ENCODE results near the gene KRT86.
"Not testable (repeated sequence)": the region's sequence is repeated elsewhere in the genome, so short reads cannot be mapped to it uniquely, and the experiment has no call there.

KRT86 gene

DNA sequence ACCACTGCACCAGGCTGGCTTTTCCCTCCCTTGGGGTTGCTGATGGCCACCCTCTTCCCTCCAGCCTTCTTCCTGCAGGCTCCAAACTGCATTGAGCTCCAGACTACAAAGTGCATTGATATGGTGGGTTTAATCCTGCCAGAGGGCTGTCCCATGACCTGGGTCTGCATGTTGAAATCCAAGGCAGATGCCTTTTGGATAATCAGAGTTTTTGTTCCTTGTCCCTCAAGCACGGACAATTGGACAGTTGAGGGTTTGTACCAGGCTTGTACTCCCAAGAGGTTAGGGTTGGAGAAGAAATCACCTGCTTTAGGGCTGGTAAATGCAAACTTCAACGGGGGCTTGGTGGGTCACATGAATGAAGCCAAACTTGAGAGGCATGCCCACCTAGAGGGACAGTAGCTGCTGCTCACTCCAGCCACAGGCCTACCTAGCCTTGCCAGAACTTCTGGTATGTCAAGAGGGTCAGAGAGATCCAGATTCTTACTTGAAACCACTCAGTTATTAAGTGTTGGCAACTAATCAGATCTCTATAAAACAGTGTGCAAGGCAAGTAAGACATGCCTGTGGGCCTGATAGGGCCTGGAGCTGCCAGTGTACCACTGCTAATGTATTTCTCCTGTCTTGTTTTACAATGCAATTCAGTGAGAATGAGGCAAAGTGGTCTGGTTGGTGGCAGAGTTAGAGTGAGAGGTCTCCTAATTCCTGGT, 68.5 kb downstream of the KRT86 start:
- no peak for DNase-seq

DNA sequence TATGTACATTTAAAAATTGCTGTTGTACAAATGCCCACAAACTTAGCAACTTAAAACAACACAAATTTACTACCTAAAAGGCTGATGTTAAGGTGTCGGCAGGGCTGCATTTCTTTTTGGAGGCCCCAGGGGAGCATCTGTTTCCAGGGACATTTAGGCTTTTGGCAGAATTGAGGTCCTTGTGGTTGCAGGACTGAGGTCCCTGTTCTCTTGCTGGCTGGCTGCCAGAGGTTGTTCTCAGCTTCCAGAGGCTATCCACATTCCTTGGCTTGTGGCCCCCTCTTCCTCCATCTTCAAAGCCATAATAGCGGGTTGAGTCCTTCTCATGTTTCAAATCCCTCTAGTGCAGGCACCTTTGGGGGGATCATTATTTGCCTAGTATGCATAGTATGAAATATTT, 69.1 kb downstream of the KRT86 start:
- DNase-seq: no peak

- DNase-seq: no peak
These were observed 69.7 kb downstream of the KRT86 start for GRCh38 chr12:52344111-52344510.

DNA sequence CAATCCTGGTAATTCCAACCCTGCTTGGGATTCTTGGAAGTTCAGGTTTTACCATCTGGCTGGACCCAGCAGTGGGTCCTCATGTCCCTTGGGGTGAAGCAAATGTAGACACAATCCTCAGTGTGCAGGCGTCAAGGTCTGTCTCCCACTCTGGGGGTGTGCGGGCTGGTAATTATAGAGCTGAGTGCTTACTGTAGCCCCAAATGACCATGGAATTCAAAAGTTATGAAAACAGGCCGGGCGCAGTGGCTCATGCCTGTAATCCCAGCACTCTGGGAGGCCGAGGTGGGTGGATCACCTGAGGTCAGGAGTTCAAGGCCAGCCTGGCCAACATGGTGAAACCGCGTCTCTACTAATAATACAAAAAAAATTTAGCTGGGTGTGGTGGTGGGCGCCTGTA, 70.6 kb downstream of the KRT86 start:
- not testable (repeated sequence) for DNase-seq

DNA sequence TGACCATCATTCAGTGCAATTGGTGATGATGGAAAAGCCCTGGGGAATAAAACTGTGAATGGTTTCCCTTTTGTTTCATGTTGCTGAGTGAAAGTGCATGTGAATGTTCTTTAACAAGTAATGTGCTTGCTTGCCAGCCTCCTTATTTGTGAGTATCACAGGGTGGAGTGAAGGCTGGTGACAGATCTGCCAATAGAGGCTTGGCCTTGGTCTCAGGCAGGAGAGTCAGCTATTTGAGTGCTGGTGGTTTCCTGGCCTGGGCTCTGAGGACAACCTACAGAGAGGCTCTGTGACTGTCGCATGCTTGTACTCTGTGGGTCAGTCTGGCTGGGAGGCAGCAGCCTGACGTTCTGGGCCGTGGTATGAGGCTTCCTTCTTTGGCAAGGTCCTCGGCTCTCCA, 72.1 kb downstream of the KRT86 start:
- DNase-seq: no peak

DNA sequence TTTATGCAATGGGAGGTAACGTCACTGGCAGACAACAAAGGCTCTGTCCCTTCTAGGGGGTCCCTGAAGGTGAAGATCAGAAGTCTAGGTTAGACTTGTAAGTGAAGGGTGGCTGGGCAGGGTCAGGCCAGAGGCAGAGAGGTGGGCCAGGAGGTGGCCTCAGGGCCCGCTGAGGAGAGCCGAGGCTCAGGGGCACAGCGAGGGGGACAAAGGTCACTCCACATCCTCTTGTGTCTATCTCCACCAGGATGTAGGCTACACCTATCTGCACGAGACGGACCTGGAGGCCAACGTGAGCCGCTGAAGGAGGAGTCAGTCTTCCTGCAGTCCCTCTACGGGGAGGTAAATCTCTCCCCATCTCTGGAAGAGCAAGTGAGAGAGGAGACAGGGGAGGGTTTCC, 72.6 kb downstream of the KRT86 start:
- no peak for DNase-seq

- DNase-seq: no peak
These were observed 73.4 kb downstream of the KRT86 start for GRCh38 chr12:52347551-52348510.

DNA sequence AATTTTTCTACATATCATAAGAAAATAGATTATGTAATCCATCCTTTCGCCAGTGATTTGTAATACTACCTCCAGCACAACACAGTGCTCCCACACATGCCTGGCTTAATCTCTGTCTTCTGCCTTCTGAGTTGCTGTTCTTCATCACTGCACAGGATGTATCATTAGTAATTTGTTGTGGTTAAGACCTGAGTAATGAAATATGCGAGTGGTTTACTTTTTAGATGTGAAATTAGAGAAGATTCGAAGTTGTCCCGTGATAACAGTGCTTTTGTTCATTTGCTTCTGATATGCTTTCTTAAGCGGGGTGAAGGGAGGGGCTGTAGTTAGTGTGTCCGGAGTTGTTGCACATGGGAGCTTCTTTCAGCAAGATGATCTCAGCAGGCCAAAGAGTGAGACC, 74.8 kb downstream of the KRT86 start:
- no peak for DNase-seq

DNA sequence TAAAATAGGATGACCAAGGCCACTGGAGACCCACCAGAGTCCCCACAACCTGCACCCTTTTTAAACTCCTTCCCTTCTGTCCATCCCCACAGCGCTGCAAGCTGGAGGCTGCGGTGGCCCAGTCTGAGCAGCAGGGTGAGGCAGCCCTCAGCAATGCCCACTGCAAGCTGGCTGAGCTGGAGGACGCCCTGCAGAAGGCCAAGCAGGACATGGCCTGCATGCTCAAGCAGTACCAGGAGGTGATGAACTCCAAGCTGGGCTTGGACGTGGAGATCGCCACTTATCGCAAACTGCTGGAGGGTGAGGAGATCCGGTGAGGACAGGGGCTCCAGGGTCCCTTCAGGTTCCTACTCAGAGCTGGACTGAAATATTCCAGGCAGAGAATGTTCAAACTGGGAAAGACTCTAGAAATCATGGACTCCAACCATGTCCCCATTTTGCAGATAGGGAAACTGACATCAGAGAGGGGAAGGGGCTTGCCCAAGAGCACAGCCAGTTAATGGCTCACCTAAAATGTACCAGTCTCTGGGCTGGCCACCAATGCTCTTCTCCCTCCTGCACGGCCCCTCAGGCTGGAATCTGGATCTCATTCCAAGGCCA, 75.7 kb downstream of the KRT86 start:
- no peak for DNase-seq

GRCh38 chr12:52350786-52351185, 76.3 kb downstream of the KRT86 start:
- no peak for DNase-seq

DNA sequence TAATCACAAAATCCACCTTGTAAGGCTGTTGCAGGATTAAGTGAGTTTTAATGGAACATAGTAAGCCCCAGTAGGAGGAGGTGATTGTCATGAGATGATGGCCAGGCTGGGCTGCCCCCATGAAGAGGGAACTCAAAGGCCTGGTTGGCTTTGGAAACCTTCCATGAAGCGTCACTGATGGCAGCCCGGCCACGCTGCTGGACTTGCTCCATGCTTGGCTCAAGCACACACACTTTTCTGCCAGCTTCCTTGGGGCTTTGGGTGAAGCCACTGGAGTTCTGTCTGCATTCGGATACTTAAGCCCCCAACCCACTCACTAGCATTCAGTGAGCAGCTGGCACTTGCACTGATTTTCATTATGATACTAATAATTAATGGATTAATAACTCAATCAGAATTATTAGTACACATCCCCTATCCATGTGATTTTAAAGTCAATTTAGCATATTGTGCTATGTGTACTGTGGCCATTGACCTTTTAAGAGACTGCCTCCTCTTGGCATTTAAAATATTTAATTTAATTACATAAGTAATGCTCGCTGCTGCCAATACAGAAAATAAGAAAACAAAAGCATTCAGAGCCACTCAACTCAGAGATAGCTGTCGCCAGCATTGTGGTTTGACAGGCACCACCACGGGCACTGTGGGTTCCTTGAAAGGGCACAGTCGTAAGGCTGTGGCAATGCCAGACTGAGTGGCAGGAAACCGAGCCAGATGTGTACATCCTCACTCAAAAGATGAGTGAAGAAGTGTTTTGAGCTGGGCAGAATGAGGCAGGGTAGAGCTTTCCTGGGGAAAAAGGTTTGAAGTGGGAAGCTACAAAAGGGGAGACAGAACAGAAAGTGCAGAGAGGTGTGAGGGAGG, 77.0 kb downstream of the KRT86 start:
- no peak for DNase-seq

DNA sequence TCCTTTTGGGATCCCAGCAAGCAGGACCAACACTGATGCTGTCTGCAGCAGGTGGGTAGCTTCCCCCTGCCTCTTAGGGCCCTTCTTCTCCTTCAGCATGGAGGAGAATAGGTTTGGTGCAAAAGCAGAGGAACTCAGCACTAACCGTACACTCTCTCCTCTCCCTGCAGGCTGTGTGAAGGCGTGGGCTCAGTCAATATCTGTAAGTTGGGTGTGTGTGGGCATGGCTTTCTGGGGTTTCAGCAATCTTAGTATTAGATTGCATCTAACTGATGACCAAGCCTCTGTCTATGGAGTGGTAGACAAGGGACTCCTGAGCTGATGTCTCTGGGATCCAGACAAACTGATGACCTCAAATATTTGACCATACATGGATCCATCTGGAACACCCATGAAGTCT, 78.5 kb downstream of the KRT86 start:
- no peak for DNase-seq

DNA sequence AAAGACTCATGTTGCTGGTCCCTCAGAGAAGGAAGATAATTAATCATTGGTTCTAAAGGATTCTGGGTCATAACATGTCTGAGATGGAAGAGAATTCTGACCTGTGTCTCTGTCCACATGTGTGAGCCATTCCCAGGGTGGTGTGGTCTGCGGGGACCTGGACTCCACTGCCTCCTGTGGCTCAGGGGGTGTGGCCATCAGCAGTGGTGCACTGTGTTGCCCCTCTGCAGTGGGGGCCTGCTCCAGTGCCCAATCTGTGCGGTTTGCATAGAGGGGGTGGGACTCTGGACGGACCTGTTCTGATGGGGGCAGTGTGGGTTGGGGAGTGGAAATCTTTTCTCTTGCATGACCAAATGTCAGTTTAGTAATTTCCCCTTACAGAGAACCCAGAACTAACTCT, 79.3 kb downstream of the KRT86 start:
- no peak for DNase-seq

- no peak for DNase-seq
These were observed 79.8 kb downstream of the KRT86 start for GRCh38 chr12:52354200-52354599.

DNA sequence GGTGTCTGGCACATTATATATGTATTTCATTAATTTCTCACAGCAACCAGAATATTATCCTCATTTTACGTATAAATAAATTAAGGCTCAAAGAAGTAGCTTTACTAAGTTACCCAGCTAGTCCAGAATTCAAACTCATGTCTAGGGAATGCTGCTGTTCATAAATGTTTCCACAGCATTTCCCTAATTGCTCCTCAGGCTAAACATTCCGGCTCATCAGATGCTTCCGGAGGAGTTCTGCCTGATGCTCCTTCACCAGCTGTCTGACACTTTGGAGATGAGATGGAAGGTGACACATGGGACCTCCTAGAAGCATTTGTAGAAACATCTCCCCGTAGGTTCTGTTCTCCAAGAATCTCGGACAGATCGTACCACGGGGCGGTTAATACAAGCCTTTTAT, 80.7 kb downstream of the KRT86 start:
- DNase-seq: no peak

DNA sequence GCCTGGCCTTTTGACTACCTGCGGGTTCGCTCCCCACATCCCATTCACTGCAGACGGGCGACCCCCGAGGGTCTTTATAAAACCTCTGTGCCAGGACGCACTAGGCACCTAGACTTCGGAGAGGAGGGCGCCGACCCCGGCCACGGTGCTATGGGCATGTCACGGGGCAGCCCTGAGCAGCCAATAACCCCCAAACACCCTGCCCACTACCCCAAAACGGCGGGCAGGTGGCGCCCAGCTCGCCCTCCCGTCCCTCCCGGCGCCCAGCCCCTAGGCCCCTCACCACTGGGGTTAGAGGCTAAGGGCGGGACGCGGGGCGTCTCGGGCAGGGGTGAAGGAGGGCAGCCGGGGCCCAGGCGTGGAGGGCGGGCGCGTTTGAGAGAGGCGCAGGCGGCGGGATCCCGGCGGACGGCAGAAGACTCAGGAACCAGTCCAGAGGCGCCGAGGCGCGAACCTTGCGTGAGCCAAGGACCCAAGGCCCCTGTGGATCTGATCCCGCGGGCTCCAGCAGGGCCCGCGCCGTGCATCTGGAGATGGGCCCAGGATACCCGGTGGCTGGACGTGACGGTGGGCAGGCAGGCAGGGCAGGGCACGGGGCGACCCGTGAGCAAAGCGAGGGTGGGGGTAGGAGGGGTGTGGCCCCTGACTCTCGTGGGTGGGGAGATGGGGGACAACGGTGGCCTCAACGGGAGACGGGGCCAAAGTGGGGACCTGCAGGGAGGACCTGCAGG, 81.8 kb downstream of the KRT86 start:
- no peak for DNase-seq

- DNase-seq: no peak
These were observed 82.5 kb downstream of the KRT86 start for GRCh38 chr12:52356762-52357580.
